HEK293 (cell line): ENCODE measurements around the gene YOD1.

Experiments
- CTCF ChIA-PET: fragments of 350-600 bp; formaldehyde crosslinking; extraction: SDS; loops from one replicate; lab custom pipeline; 2021; ENCODE audit warnings: antibody characterized with exemption; lab: Yijun Ruan, JAX
- POLR2A ChIA-PET: fragments of 300-600 bp; formaldehyde crosslinking; extraction: SDS; loops from one replicate; lab custom pipeline; 2020; ENCODE audit warnings: antibody characterized with exemption, inconsistent platforms; lab: Yijun Ruan, JAX
- H3K27ac ChIP-seq: fragments of 200-500 bp; sonication (Bioruptor generic); 2 replicates; pipeline ENCODE4 v1.5.1; 2014; ENCODE audit warnings: low read depth, low read length, control low read depth, inconsistent platforms; ENCODE audit errors: extremely low read depth
- H3K36me3 ChIP-seq, 2 experiments: fragments of 200-500 bp in 1 of 2; sonication (Bioruptor generic) in 1 of 2; 1 replicate in 1 of 2; 2 replicates in 1 of 2; pipeline ENCODE4 v1.5.1; 2014 to 2017; ENCODE audit warnings: inconsistent platforms in 2 of 2, low read length in 2 of 2; ENCODE audit not compliant: control insufficient read depth in 2 of 2, insufficient read depth in 1 of 2
- H3K4me1 ChIP-seq: fragments of 200-500 bp; sonication (Bioruptor generic); 2 replicates; pipeline ENCODE4 v1.5.1; 2014; ENCODE audit warnings: mild to moderate bottlenecking, low read length, inconsistent platforms; ENCODE audit not compliant: control insufficient read depth, insufficient read depth
- H3K4me3 ChIP-seq: 2 replicates; pipeline ENCODE4 v1.5.1; 2011; ENCODE audit warnings: low read depth, mild to moderate bottlenecking, control low read depth, low read length, moderate library complexity
- H3K9me3 ChIP-seq: fragments of 200-500 bp; sonication (Bioruptor generic); 2 replicates; pipeline ENCODE4 v1.5.1; 2014; ENCODE audit warnings: low read depth, low read length, inconsistent platforms; ENCODE audit not compliant: control insufficient read depth, insufficient read depth
- HOXA7 ChIP-seq: sonication (generic); formaldehyde crosslinking; IDR thresholded peaks from 2 replicates; pipeline ENCODE4 v1.8.1; 2022; ENCODE audit warnings: missing genetic modification reagents, borderline replicate concordance
- HOXC10 ChIP-seq: sonication (generic); formaldehyde crosslinking; IDR thresholded peaks from 2 replicates; pipeline ENCODE4 v1.8.1; 2023; ENCODE audit warnings: mild to moderate bottlenecking, missing genetic modification reagents
- MYNN ChIP-seq: fragments of 450-650 bp; formaldehyde crosslinking; IDR thresholded peaks from 2 replicates; pipeline ENCODE4 v1.5.1; 2016; ENCODE audit warnings: missing biosample characterization, missing genetic modification characterization, borderline replicate concordance
- REST ChIP-seq: fragments of 450-650 bp; formaldehyde crosslinking; IDR thresholded peaks from 2 replicates; pipeline ENCODE4 v1.5.1; 2016; ENCODE audit warnings: missing biosample characterization, missing genetic modification characterization
- ZBTB48 ChIP-seq: fragments of 450-650 bp; formaldehyde crosslinking; IDR thresholded peaks from 2 replicates; pipeline ENCODE4 v1.5.1; 2016; ENCODE audit warnings: missing biosample characterization, missing genetic modification characterization
- ZNF114 ChIP-seq: fragments of 450-650 bp; formaldehyde crosslinking; IDR thresholded peaks from 2 replicates; pipeline ENCODE4 v1.5.0; 2017; ENCODE audit warnings: missing biosample characterization, missing genetic modification characterization
- ZNF16 ChIP-seq: fragments of 450-650 bp; formaldehyde crosslinking; IDR thresholded peaks from 2 replicates; pipeline ENCODE4 v1.5.1; 2016; ENCODE audit warnings: low read depth, missing biosample characterization, missing genetic modification characterization
- ZNF214 ChIP-seq: fragments of 450-650 bp; formaldehyde crosslinking; IDR thresholded peaks from 2 replicates; pipeline ENCODE4 v1.5.1; 2017; ENCODE audit warnings: missing biosample characterization, mild to moderate bottlenecking, missing genetic modification characterization, borderline replicate concordance
- ZNF311 ChIP-seq: fragments of 450-650 bp; formaldehyde crosslinking; IDR thresholded peaks from 2 replicates; pipeline ENCODE4 v1.5.1; 2017; ENCODE audit warnings: missing biosample characterization, missing genetic modification characterization, borderline replicate concordance
- ZNF449 ChIP-seq: fragments of 450-650 bp; formaldehyde crosslinking; IDR thresholded peaks from 2 replicates; pipeline ENCODE4 v1.5.1; 2017; ENCODE audit warnings: missing biosample characterization, mild to moderate bottlenecking, missing genetic modification characterization, moderate library complexity
- ZNF473 ChIP-seq: fragments of 450-650 bp; formaldehyde crosslinking; IDR thresholded peaks from 2 replicates; pipeline ENCODE4 v1.5.1; 2017; ENCODE audit warnings: missing biosample characterization, missing genetic modification characterization
- ZNF521 ChIP-seq: fragments of 450-650 bp; formaldehyde crosslinking; IDR thresholded peaks from 2 replicates; pipeline ENCODE4 v1.5.1; 2017; ENCODE audit warnings: missing biosample characterization, mild to moderate bottlenecking, missing genetic modification characterization
- ZNF530 ChIP-seq: fragments of 450-650 bp; formaldehyde crosslinking; IDR thresholded peaks from 2 replicates; pipeline ENCODE4 v1.5.1; 2016; ENCODE audit warnings: low read depth, missing biosample characterization, missing genetic modification characterization
- ZNF830 ChIP-seq: fragments of 450-650 bp; IDR thresholded peaks from 2 replicates; pipeline ENCODE4 v1.5.0; 2018; ENCODE audit warnings: missing biosample characterization, missing genetic modification characterization, low read depth, mild to moderate bottlenecking, moderate library complexity
- ZNF843 ChIP-seq: fragments of 450-650 bp; formaldehyde crosslinking; IDR thresholded peaks from 2 replicates; pipeline ENCODE4 v1.5.1; 2016; ENCODE audit warnings: missing biosample characterization, missing genetic modification characterization
- TF ChIP-seq, protein P1 (sequence below): fragments of 450-650 bp; formaldehyde crosslinking; IDR thresholded peaks from 2 replicates; pipeline ENCODE4 v1.5.1; 2016; ENCODE audit warnings: missing biosample characterization, missing genetic modification characterization
- TF ChIP-seq, protein P2 (sequence below): IDR thresholded peaks from 2 replicates; pipeline ENCODE4 v1.6.1; 2011; ENCODE audit warnings: mild to moderate bottlenecking, low read depth, low read length, borderline replicate concordance
- TF ChIP-seq, protein P3 (sequence below): fragments of 450-650 bp; formaldehyde crosslinking; IDR thresholded peaks from 2 replicates; pipeline ENCODE4 v1.5.1; 2016; ENCODE audit warnings: missing biosample characterization, missing genetic modification characterization

Gene YOD1

GRCh38 chr1:207081088-207081487, 30.1 kb upstream of the YOD1 start:
- no peaks in the 10 kb centered on the region for H3K4me1 ChIP-seq
- POLR2A ChIA-PET, result no interaction called here
- CTCF ChIA-PET, result interaction anchor here (0.6 to 3.4 kb wide), 8 partner anchors 10 to 418 kb away, joined by 3 to 18 read pairs (median 5); partner anchors contain the start of gene C4BPA

DNA sequence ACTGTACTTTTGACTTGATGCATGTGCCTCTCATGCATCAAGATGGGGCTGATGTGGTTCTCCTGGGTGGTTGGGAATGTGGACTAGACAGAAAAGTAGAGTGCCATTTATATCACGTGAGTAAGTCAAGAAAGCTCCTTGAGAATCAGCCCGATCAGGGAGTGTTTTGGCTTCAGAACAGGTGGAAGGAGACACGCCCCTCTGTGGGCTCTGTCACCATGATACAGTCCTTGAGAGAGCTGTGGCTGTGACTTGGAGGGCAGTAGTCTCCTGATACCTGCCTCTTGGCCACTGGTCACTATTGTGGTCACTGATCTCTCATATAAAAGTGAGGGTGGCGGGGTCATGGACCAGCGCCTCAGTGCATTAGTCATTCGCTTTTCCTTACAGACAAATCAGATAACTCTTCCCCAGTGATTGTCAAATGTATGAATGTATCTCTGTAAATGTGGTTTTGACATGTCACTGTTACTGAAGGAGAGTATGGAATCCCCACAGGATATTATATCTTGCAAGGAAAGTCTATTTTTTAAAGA, 28.8 kb upstream of the YOD1 start:
- H3K9me3 ChIP-seq, result no peaks in the 10 kb centered on the region
- CTCF ChIA-PET, result interaction anchor here (0.6 to 3.4 kb wide), 15 partner anchors 8 to 617 kb away, joined by 3 to 18 read pairs (median 4); partner anchors contain the start of genes IL20 and PFKFB2
- POLR2A ChIA-PET, result no interaction called here
- no peak overlapping the region for H3K27ac ChIP-seq
- H3K4me1 ChIP-seq, result no peaks in the 10 kb centered on the region
- no peaks in the 10 kb centered on the region for H3K36me3 ChIP-seq
- TF ChIP-seq, protein P1, sequence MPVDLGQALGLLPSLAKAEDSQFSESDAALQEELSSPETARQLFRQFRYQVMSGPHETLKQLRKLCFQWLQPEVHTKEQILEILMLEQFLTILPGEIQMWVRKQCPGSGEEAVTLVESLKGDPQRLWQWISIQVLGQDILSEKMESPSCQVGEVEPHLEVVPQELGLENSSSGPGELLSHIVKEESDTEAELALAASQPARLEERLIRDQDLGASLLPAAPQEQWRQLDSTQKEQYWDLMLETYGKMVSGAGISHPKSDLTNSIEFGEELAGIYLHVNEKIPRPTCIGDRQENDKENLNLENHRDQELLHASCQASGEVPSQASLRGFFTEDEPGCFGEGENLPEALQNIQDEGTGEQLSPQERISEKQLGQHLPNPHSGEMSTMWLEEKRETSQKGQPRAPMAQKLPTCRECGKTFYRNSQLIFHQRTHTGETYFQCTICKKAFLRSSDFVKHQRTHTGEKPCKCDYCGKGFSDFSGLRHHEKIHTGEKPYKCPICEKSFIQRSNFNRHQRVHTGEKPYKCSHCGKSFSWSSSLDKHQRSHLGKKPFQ, result no peak
- TF ChIP-seq, protein P2, sequence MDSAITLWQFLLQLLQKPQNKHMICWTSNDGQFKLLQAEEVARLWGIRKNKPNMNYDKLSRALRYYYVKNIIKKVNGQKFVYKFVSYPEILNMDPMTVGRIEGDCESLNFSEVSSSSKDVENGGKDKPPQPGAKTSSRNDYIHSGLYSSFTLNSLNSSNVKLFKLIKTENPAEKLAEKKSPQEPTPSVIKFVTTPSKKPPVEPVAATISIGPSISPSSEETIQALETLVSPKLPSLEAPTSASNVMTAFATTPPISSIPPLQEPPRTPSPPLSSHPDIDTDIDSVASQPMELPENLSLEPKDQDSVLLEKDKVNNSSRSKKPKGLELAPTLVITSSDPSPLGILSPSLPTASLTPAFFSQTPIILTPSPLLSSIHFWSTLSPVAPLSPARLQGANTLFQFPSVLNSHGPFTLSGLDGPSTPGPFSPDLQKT, result no peak
- TF ChIP-seq ZNF473 (tag by site-specific recombination) (no peak), ZNF521 (no peak), REST (no peak), HOXC10 (CRISPR knock-in tag) (no peak), MYNN (tag by site-specific recombination) (no peak), ZNF214 (no peak)
- TF ChIP-seq, protein P3, sequence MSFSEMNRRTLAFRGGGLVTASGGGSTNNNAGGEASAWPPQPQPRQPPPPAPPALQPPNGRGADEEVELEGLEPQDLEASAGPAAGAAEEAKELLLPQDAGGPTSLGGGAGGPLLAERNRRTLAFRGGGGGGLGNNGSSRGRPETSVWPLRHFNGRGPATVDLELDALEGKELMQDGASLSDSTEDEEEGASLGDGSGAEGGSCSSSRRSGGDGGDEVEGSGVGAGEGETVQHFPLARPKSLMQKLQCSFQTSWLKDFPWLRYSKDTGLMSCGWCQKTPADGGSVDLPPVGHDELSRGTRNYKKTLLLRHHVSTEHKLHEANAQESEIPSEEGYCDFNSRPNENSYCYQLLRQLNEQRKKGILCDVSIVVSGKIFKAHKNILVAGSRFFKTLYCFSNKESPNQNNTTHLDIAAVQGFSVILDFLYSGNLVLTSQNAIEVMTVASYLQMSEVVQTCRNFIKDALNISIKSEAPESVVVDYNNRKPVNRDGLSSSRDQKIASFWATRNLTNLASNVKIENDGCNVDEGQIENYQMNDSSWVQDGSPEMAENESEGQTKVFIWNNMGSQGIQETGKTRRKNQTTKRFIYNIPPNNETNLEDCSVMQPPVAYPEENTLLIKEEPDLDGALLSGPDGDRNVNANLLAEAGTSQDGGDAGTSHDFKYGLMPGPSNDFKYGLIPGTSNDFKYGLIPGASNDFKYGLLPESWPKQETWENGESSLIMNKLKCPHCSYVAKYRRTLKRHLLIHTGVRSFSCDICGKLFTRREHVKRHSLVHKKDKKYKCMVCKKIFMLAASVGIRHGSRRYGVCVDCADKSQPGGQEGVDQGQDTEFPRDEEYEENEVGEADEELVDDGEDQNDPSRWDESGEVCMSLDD (tag by site-specific recombination), result no peak
- H3K4me3 ChIP-seq, result no peak overlapping the region

More at GRCh38 chr1:207081088-207081487, 30.1 kb upstream of the YOD1 start:
- H3K36me3 ChIP-seq, result no peaks in the 10 kb centered on the region
- TF ChIP-seq ZNF114 (tag by site-specific recombination), result no peak
- no peak for TF ChIP-seq ZNF830 (tag by site-specific recombination)
- no peak for TF ChIP-seq ZNF521
- no peak for TF ChIP-seq ZNF449 (tag by site-specific recombination)
- TF ChIP-seq ZNF843 (tag by site-specific recombination), result no peak
- TF ChIP-seq ZBTB48 (tag by site-specific recombination), result no peak
- TF ChIP-seq HOXA7 (CRISPR knock-in tag), result no peak
- TF ChIP-seq ZNF311 (tag by site-specific recombination), result no peak
- TF ChIP-seq HOXC10 (CRISPR knock-in tag), result no peak
- no peak for TF ChIP-seq ZNF16 (tag by site-specific recombination)
- TF ChIP-seq ZNF530 (tag by site-specific recombination), result no peak
- TF ChIP-seq, all 188 proteins: peak for 0
- Histone ChIP-seq H3K9me3 (no peaks in the 10 kb centered on the region), H3K4me3 (no peak overlapping the region), H3K27ac (no peak overlapping the region)
